Astrocyte of the cerebellum (primary cell): ENCODE results near the gene MAPRE3.
"Not testable (repeated sequence)": the region's sequence is repeated elsewhere in the genome, so short reads cannot be mapped to it uniquely, and the experiment has no call there.

Experiments
- DNase-seq: peaks from one replicate; pipeline ENCODE4 v3.0.0-alpha.2; 2011; ENCODE audit warnings: low read depth
- H3K4me3 ChIP-seq: 2 replicates; pipeline ENCODE4 v1.5.1; 2011; ENCODE audit warnings: mild to moderate bottlenecking, low read depth, low read length, moderate library complexity
- CTCF ChIP-seq: IDR thresholded peaks from 2 replicates; pipeline ENCODE4 v1.5.1; 2012; ENCODE audit warnings: low read length, low read depth, moderate library complexity, mild to moderate bottlenecking; ENCODE audit errors: missing control alignments
- in situ Hi-C: cut with HindIII; loops from 2 replicates; pipeline ENCODE4 v1.10.0; 2017; ENCODE audit warnings: low sequenced_read_pairs

The MAPRE3 gene

GRCh38 chr2:26970244-26970927 is at the start of gene MAPRE3:
Gene MAPRE3 (plus strand): TSS chr2:26970637. CDS start chr2:27022219, 51,582 bp downstream.
- peak; percentile 15 for DNase-seq
- in situ Hi-C loops, result no loop called here
- no peak for TF ChIP-seq CTCF
- peak within 1 kb of the TSS; percentile 63 for H3K4me3 ChIP-seq

- in situ Hi-C loops, result no loop called here
- no peak for TF ChIP-seq CTCF
- no peak for DNase-seq
- no peak overlapping the region for H3K4me3 ChIP-seq
These were observed 49.1 kb upstream of the MAPRE3 start for GRCh38 chr2:26921323-26921722.

- TF ChIP-seq CTCF, result peak; percentile 72
- H3K4me3 ChIP-seq, result no peak overlapping the region
- in situ Hi-C loops, result no loop called here
- DNase-seq, result peak; percentile 40
These were observed 47.8 kb upstream of the MAPRE3 start for GRCh38 chr2:26922405-26923188.

GRCh38 chr2:26923189-26923466 is 47.3 kb upstream of the MAPRE3 start:
- in situ Hi-C loops, H3K4me3 ChIP-seq: not testable (repeated sequence)

GRCh38 chr2:26924731-26925099 is 45.7 kb upstream of the MAPRE3 start:
- in situ Hi-C loops, result no loop called here
- no peak for DNase-seq
- TF ChIP-seq CTCF, result no peak
- H3K4me3 ChIP-seq, result no peak overlapping the region

More at GRCh38 chr2:26923189-26923466, 47.3 kb upstream of the MAPRE3 start:
- not testable (repeated sequence) for DNase-seq

- no peak overlapping the region for H3K4me3 ChIP-seq
- no peak for DNase-seq
- TF ChIP-seq CTCF, result no peak
- in situ Hi-C loops, result no loop called here
These were observed 45.2 kb upstream of the MAPRE3 start for GRCh38 chr2:26925100-26925791.

- no peak for TF ChIP-seq CTCF
- in situ Hi-C loops, result no loop called here
- no peak for DNase-seq
- no peak overlapping the region for H3K4me3 ChIP-seq
These were observed 43.2 kb upstream of the MAPRE3 start for GRCh38 chr2:26927221-26927620.
